Smooth muscle cell (in vitro differentiated cells): ENCODE data around the gene NCAPG2. TPM values are rescaled to one million over a fixed set of nuclear protein-coding genes. Genes with fewer than 3 reads are reported as not detected.
"Not testable (repeated sequence)": the region's sequence is repeated elsewhere in the genome, so short reads cannot be mapped to it uniquely, and the experiment has no call there.

ENCODE experiments used
- DNase-seq: peaks from one replicate; lab custom pipeline; 2025; ENCODE audit not compliant: unreplicated experiment; lab: John Stamatoyannopoulos, UW
- H2AFZ ChIP-seq: fragments of 200-600 bp; sonication (generic); 2 replicates; pipeline ENCODE4 v1.6.0; 2016; ENCODE audit warnings: antibody characterized with exemption, low read depth, mild to moderate bottlenecking
- H3F3A ChIP-seq: fragments of 200-600 bp; sonication (generic); 2 replicates; pipeline ENCODE4 v1.6.0; 2017; ENCODE audit warnings: antibody characterized with exemption, low read depth
- H3K27ac ChIP-seq: fragments of 200-600 bp; sonication (generic); 2 replicates; pipeline ENCODE4 v1.5.1; 2016; ENCODE audit warnings: low read depth, mild to moderate bottlenecking
- H3K27me3 ChIP-seq: fragments of 200-600 bp; sonication (generic); 2 replicates; pipeline ENCODE4 v1.6.1; 2016; ENCODE audit warnings: low read depth, mild to moderate bottlenecking
- H3K36me3 ChIP-seq: fragments of 200-600 bp; sonication (generic); 2 replicates; pipeline ENCODE4 v1.5.1; 2016; ENCODE audit warnings: low read depth
- H3K4me1 ChIP-seq: fragments of 200-600 bp; sonication (generic); 2 replicates; pipeline ENCODE4 v1.5.1; 2016; ENCODE audit warnings: low read depth
- H3K4me2 ChIP-seq: fragments of 200-600 bp; sonication (generic); 2 replicates; pipeline ENCODE4 v1.6.0; 2016; ENCODE audit warnings: mild to moderate bottlenecking
- H3K4me3 ChIP-seq: fragments of 200-600 bp; sonication (generic); 2 replicates; pipeline ENCODE4 v1.5.1; 2016; ENCODE audit warnings: mild to moderate bottlenecking
- H3K79me2 ChIP-seq: fragments of 200-600 bp; sonication (generic); 2 replicates; pipeline ENCODE4 v1.6.0; 2016; ENCODE audit warnings: low read depth, mild to moderate bottlenecking
- H3K9ac ChIP-seq: fragments of 200-600 bp; sonication (generic); 2 replicates; pipeline ENCODE4 v1.6.0; 2016; ENCODE audit warnings: low read depth
- H3K9me3 ChIP-seq: fragments of 200-600 bp; sonication (generic); replicated peaks from 2 replicates; pipeline ENCODE4 v1.5.1; 2016; ENCODE audit warnings: low read depth
- H4K20me1 ChIP-seq: fragments of 200-600 bp; sonication (generic); 2 replicates; pipeline ENCODE4 v1.6.0; 2016; ENCODE audit warnings: low read depth
- CTCF ChIP-seq: fragments of 200-600 bp; sonication (generic); IDR thresholded peaks from 2 replicates; pipeline ENCODE4 v1.5.1; 2017; ENCODE audit warnings: borderline replicate concordance, mild to moderate bottlenecking, antibody characterized with exemption; ENCODE audit not compliant: insufficient read depth, poor library complexity, severe bottlenecking
- WGBS: methylation state at CpG from one replicate; pipeline ENCODE4 v1.1.7; 2016; ENCODE audit warnings: low lambda C conversion rate; 5-methylcytosine and 5-hydroxymethylcytosine counted together
- polyA plus RNA-seq: library from polyadenylated mRNA; unstranded; fragments of >200 nt; fragmentation: Nextera tagmentation; extraction: Ambion mirVana; gene quantifications from 2 replicates; pipeline ENCODE4 v1.2.1, GENCODE V29; 2016
- total RNA-seq: library from RNA; depleted of rRNA; stranded (reverse); fragments of >200 nt; gene quantifications from 2 replicates; pipeline ENCODE4 v1.2.3, GENCODE V29; 2014

The NCAPG2 gene
- total and polyA plus RNA-seq, 2 experiments from 2014 or later = 9.9 to 12.5 TPM

GRCh38 chr7:158698657-158699195 lies 5.9 kb downstream of the NCAPG2 start:
- H3F3A ChIP-seq = no peaks in the 10 kb centered on the region

GRCh38 chr7:158697597-158697996 lies 7.0 kb downstream of the NCAPG2 start:
- not testable (repeated sequence) for H4K20me1 ChIP-seq, H2AFZ ChIP-seq, H3K9ac ChIP-seq, H3K4me3 ChIP-seq, DNase-seq, H3K4me1 ChIP-seq, H3K36me3 ChIP-seq, H3K27ac ChIP-seq, H3F3A ChIP-seq, H3K27me3 ChIP-seq, H3K9me3 ChIP-seq, H3K4me2 ChIP-seq
- 100% methylated on average over 2 of the region's 2 CpGs for WGBS
- H3K79me2 ChIP-seq = peaks cover 15% of the 10 kb centered on the region

More at GRCh38 chr7:158698657-158699195, 5.9 kb downstream of the NCAPG2 start:
- H3K36me3 ChIP-seq = no peaks in the 10 kb centered on the region
- 100% methylated on average over 3 of the region's 3 CpGs for WGBS
- H3K27ac ChIP-seq = no peak overlapping the region
- H3K9ac ChIP-seq = no peak overlapping the region
- H3K9me3 ChIP-seq = no peaks in the 10 kb centered on the region
- H3K79me2 ChIP-seq = peaks cover 26% of the 10 kb centered on the region
- H3K27me3 ChIP-seq = no peaks in the 10 kb centered on the region
- no peak for TF ChIP-seq CTCF
- H3K4me2 ChIP-seq = no peak overlapping the region
- H3K4me3 ChIP-seq = no peak overlapping the region
- H3K4me1 ChIP-seq = peaks cover 17% of the 10 kb centered on the region
- DNase-seq = no peak
- H4K20me1 ChIP-seq = no peaks in the 10 kb centered on the region
- no peak overlapping the region for H2AFZ ChIP-seq

- Histone ChIP-seq H3K79me2 (no peaks in the 10 kb centered on the region), H3K27ac (no peak overlapping the region), H3K4me2 (no peak overlapping the region), H4K20me1 (no peaks in the 10 kb centered on the region), H3K27me3 (no peaks in the 10 kb centered on the region), H3K9ac (no peak overlapping the region), H3K36me3 (no peaks in the 10 kb centered on the region), H2AFZ (no peak overlapping the region), H3K4me1 (no peaks in the 10 kb centered on the region), H3K9me3 (no peaks in the 10 kb centered on the region), H3K4me3 (no peak overlapping the region), H3F3A (no peaks in the 10 kb centered on the region)
- DNase-seq = no peak
- WGBS = 77% methylated on average over 10 of the region's 10 CpGs
- peak; percentile 39 for TF ChIP-seq CTCF
These were observed 8.7 kb downstream of the NCAPG2 start for GRCh38 chr7:158695726-158696452.

GRCh38 chr7:158695056-158695455 lies 9.5 kb downstream of the NCAPG2 start:
- Histone ChIP-seq H4K20me1 (no peaks in the 10 kb centered on the region), H3K4me2 (no peak overlapping the region), H2AFZ (no peak overlapping the region), H3K9me3 (no peaks in the 10 kb centered on the region), H3K4me3 (no peak overlapping the region), H3F3A (no peaks in the 10 kb centered on the region), H3K4me1 (no peaks in the 10 kb centered on the region), H3K27ac (no peak overlapping the region), H3K36me3 (no peaks in the 10 kb centered on the region), H3K9ac (no peak overlapping the region), H3K79me2 (no peaks in the 10 kb centered on the region), H3K27me3 (no peaks in the 10 kb centered on the region)
- WGBS = 64% methylated on average over 3 of the region's 3 CpGs
- DNase-seq = no peak
- TF ChIP-seq CTCF = no peak
